Liver (tissue), 9 donors: ENCODE results near the gene CACNG3. TPM values are rescaled to one million over a fixed set of nuclear protein-coding genes. Genes with fewer than 3 reads are reported as not detected.

Source experiments
- DNase-seq: peaks from one replicate; pipeline ENCODE4 v3.0.0-alpha.2; 2017; ENCODE audit warnings: low spot score
- H3K27ac ChIP-seq, 2 donors: one replicate each; pipeline ENCODE4 v1.7.0; 2013; ENCODE audit warnings: inconsistent platforms in 2 of 2, low read length in 2 of 2, control low read depth in 1 of 2, low read depth in 1 of 2, mild to moderate bottlenecking in 1 of 2
- H3K27me3 ChIP-seq, 4 donors: one replicate each; pipeline versions ENCODE4 v1.6.1 to v1.7.0; 2013; ENCODE audit warnings: low read length in 3 of 4, inconsistent platforms in 1 of 4, mild to moderate bottlenecking in 1 of 4, moderate library complexity in 1 of 4; ENCODE audit not compliant: control insufficient read depth in 4 of 4, insufficient read depth in 4 of 4
- H3K36me3 ChIP-seq, 4 donors: one replicate each; pipeline versions ENCODE4 v1.6.1 to v1.7.0; 2013; ENCODE audit warnings: low read length in 3 of 4, mild to moderate bottlenecking in 3 of 4, low read depth in 1 of 4, moderate library complexity in 1 of 4; ENCODE audit not compliant: control insufficient read depth in 4 of 4, insufficient read depth in 3 of 4
- H3K4me1 ChIP-seq, 4 donors: one replicate each; pipeline versions ENCODE4 v1.6.1 to v1.7.0; 2013; ENCODE audit warnings: low read length in 3 of 4, mild to moderate bottlenecking in 3 of 4, moderate library complexity in 1 of 4; ENCODE audit not compliant: control insufficient read depth in 4 of 4, insufficient read depth in 4 of 4
- H3K4me3 ChIP-seq, 3 donors: one replicate each; pipeline versions ENCODE4 v1.6.1 to v1.7.0; 2013; ENCODE audit warnings: low read length in 3 of 3, control low read depth in 1 of 3, low read depth in 1 of 3, mild to moderate bottlenecking in 1 of 3
- H3K9ac ChIP-seq, 2 donors: one replicate each; pipeline ENCODE4 v1.7.0; 2013; ENCODE audit warnings: low read length in 2 of 2, mild to moderate bottlenecking in 2 of 2, moderate library complexity in 2 of 2, control low read depth in 1 of 2, low read depth in 1 of 2
- H3K9me3 ChIP-seq, 4 donors: one replicate each; pipeline versions ENCODE4 v1.6.1 to v1.7.0; 2013; ENCODE audit warnings: low read length in 3 of 4; ENCODE audit not compliant: control insufficient read depth in 4 of 4
- ATF3 ChIP-seq: IDR thresholded peaks from 2 replicates; pipeline ENCODE4 v1.6.1; 2016; ENCODE audit warnings: antibody characterized with exemption
- CTCF ChIP-seq: fragments of 150-350 bp; IDR thresholded peaks from 2 replicates; pipeline ENCODE4 v1.5.1; 2017; ENCODE audit warnings: improper control_type of control experiment, low read depth, low read length; ENCODE audit not compliant: missing input control
- EGR1 ChIP-seq, 2 donors: IDR thresholded peaks; 2 replicates each; pipeline ENCODE4 v1.6.1; 2016 to 2018; ENCODE audit warnings: antibody characterized with exemption in 2 of 2, low read depth in 2 of 2
- FOXA1 ChIP-seq: IDR thresholded peaks from 2 replicates; pipeline ENCODE4 v1.6.1; 2016; ENCODE audit warnings: antibody characterized with exemption
- FOXA2 ChIP-seq: IDR thresholded peaks from 2 replicates; pipeline ENCODE4 v1.6.1; 2016; ENCODE audit warnings: antibody characterized with exemption
- GABPA ChIP-seq, 2 donors: IDR thresholded peaks in 1 of 2; conservative IDR thresholded peaks in 1 of 2; 2 replicates each; pipeline ENCODE4 v1.6.1; 2016; ENCODE audit warnings: antibody characterized with exemption in 2 of 2, mild to moderate bottlenecking in 1 of 2, moderate library complexity in 1 of 2
- HNF4A ChIP-seq, 2 donors: conservative IDR thresholded peaks; 2 replicates each; pipeline ENCODE4 v1.6.1; 2016; ENCODE audit warnings: antibody characterized with exemption in 2 of 2, mild to moderate bottlenecking in 2 of 2
- HNF4G ChIP-seq: IDR thresholded peaks from 2 replicates; pipeline ENCODE4 v1.6.1; 2016; ENCODE audit warnings: antibody characterized with exemption
- JUND ChIP-seq, 2 donors: IDR thresholded peaks; 2 replicates each; pipeline ENCODE4 v1.6.1; 2016; ENCODE audit warnings: antibody characterized with exemption in 2 of 2
- MAX ChIP-seq: IDR thresholded peaks from 2 replicates; pipeline ENCODE4 v1.6.1; 2016; ENCODE audit warnings: antibody characterized with exemption
- NR2F2 ChIP-seq: IDR thresholded peaks from 2 replicates; pipeline ENCODE4 v1.6.1; 2016; ENCODE audit warnings: antibody characterized with exemption
- RAD21 ChIP-seq, 2 donors: IDR thresholded peaks; 2 replicates each; pipeline ENCODE4 v1.6.1; 2016; ENCODE audit warnings: antibody characterized with exemption in 2 of 2, mild to moderate bottlenecking in 2 of 2
- REST ChIP-seq: IDR thresholded peaks from 2 replicates; pipeline ENCODE4 v1.6.1; 2016; ENCODE audit warnings: antibody characterized with exemption, mild to moderate bottlenecking
- RXRA ChIP-seq, 2 donors: IDR thresholded peaks; 2 replicates each; pipeline ENCODE4 v1.6.1; 2017 to 2018; ENCODE audit warnings: antibody characterized with exemption in 2 of 2, mild to moderate bottlenecking in 1 of 2
- SP1 ChIP-seq: IDR thresholded peaks from 2 replicates; pipeline ENCODE4 v1.6.1; 2018; ENCODE audit warnings: antibody characterized with exemption, mild to moderate bottlenecking
- TAF1 ChIP-seq: conservative IDR thresholded peaks from 2 replicates; pipeline ENCODE4 v1.6.1; 2016; ENCODE audit warnings: antibody characterized with exemption, mild to moderate bottlenecking
- YY1 ChIP-seq: IDR thresholded peaks from 2 replicates; pipeline ENCODE4 v1.6.1; 2016; ENCODE audit warnings: antibody characterized with exemption, mild to moderate bottlenecking
- ZBTB33 ChIP-seq: IDR thresholded peaks from 2 replicates; pipeline ENCODE4 v1.6.1; 2016; ENCODE audit warnings: antibody characterized with exemption
- WGBS: extraction: QIAGEN DNeasy Blood & Tissue Kit; methylation state at CpG from one replicate; pipeline ENCODE4 v1.1.7; 2013; 5-methylcytosine and 5-hydroxymethylcytosine counted together
- polyA plus RNA-seq, 2 donors: library from polyadenylated mRNA; stranded (reverse) in 1 of 2; unstranded in 1 of 2; fragments of 200-250 nt in 1 of 2; fragments of >200 nt in 1 of 2; fragmentation: Nextera tagmentation in 1 of 2; extraction: Ambion mirVana in 1 of 2; gene quantifications; one replicate each; pipeline versions ENCODE4 v1.2.1 to v1.2.3, GENCODE V29; 2013 to 2015
- total RNA-seq, 2 donors: library from RNA; depleted of rRNA; stranded (reverse); fragments of >200 nt; gene quantifications; one replicate each; pipeline ENCODE4 v1.2.3, GENCODE V29; 2014
- donor health status: healthy.
- donor health status: healthy.
- donor health status: healthy.
- donor health status: healthy.
- donor health status: healthy.

The CACNG3 gene
- total and polyA plus RNA-seq, 4 donors = not detected

- no peak overlapping the region for H3K9ac ChIP-seq
- H3K4me3 ChIP-seq = no peak overlapping the region
- no peaks in the 10 kb centered on the region for H3K36me3 ChIP-seq
- H3K9me3 ChIP-seq = no peaks in the 10 kb centered on the region
- H3K4me1 ChIP-seq = no peaks in the 10 kb centered on the region
- H3K27me3 ChIP-seq = no peaks in the 10 kb centered on the region
- no peak for DNase-seq
- no peak overlapping the region for H3K27ac ChIP-seq
- WGBS = 76% methylated on average over 8 of the region's 8 CpGs
- TF ChIP-seq ATF3 (no peak), JUND (IDR thresholded peaks at IDR 0.05) (no peak), FOXA1 (no peak), RXRA (IDR thresholded peaks at IDR 0.05) (no peak), SP1 (no peak), FOXA2 (no peak), NR2F2 (no peak), REST (no peak), HNF4A (conservative IDR thresholded peaks at IDR 0.05) (no peak), MAX (no peak), GABPA (IDR thresholded peaks at IDR 0.05 in 1 of 2, conservative IDR thresholded peaks at IDR 0.05 in 1 of 2) (no peak), HNF4G (no peak), RAD21 (IDR thresholded peaks at IDR 0.05) (no peak), ZBTB33 (no peak), CTCF (no peak), YY1 (no peak), TAF1 (no peak), EGR1 (IDR thresholded peaks at IDR 0.05; ENCODE audit: low read depth in 2 of 2) (no peak)
Observed at GRCh38 chr16:24302636-24303035, 46.5 kb downstream of the CACNG3 start.

GRCh38 chr16:24308200-24308599 is 52.1 kb downstream of the CACNG3 start:
- Histone ChIP-seq H3K9me3 (no peaks in the 10 kb centered on the region), H3K4me3 (no peak overlapping the region), H3K4me1 (no peaks in the 10 kb centered on the region), H3K9ac (no peak overlapping the region), H3K27ac (no peak overlapping the region), H3K27me3 (peaks cover 0 to 3% (median 2%) of the 10 kb centered on the region in 4 donors), H3K36me3 (no peaks in the 10 kb centered on the region)
- WGBS = 73% methylated on average over 5 of the region's 5 CpGs
- no peak for DNase-seq
- TF ChIP-seq RXRA (IDR thresholded peaks at IDR 0.05) (no peak), JUND (IDR thresholded peaks at IDR 0.05) (no peak), ZBTB33 (no peak), TAF1 (no peak), ATF3 (no peak), NR2F2 (no peak), GABPA (IDR thresholded peaks at IDR 0.05 in 1 of 2, conservative IDR thresholded peaks at IDR 0.05 in 1 of 2) (no peak), EGR1 (IDR thresholded peaks at IDR 0.05; ENCODE audit: low read depth in 2 of 2) (no peak), RAD21 (IDR thresholded peaks at IDR 0.05) (no peak), SP1 (no peak), YY1 (no peak), HNF4G (no peak)
